Articular chondrocyte of knee joint (primary cell): ENCODE results near the gene OR4Q3. TPM values are rescaled to one million over a fixed set of nuclear protein-coding genes. Genes with fewer than 3 reads are reported as not detected.

ENCODE experiments used
- small RNA-seq: library from RNA; depleted of rRNA; stranded (forward); fragments of <200 nt; gene quantifications from one replicate; pipeline ENCODE3, GENCODE V24; 2012
- total RNA-seq: library from RNA; depleted of rRNA; stranded (reverse); fragments of >200 nt; gene quantifications from 2 replicates; pipeline ENCODE4 v1.2.3, GENCODE V29; 2012

OR4Q3 gene
- not detected in 2 replicates for total RNA-seq

DNA sequence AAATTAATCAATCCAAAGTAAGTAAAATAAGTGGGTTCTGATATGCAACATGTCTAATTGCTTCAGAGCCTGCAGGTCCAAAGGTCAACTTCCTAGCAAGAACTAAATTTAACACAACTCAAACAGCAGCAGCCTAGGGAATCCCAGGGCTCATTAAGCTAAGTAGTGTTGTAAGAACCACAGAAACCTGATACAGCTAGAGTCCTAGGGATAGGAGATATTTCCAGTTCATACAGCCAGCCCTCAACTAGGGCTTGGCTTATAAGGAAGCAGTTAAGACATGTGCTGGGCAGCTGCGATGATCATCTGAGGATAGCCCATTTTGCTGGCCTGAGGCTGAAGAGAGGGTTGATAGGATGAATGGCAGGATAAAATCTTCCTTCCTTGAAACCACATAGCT lies at the start of gene OR4Q3:
OR4Q3 (plus strand) TSS at position 316 of the 400 bp plus-strand sequence.

DNA sequence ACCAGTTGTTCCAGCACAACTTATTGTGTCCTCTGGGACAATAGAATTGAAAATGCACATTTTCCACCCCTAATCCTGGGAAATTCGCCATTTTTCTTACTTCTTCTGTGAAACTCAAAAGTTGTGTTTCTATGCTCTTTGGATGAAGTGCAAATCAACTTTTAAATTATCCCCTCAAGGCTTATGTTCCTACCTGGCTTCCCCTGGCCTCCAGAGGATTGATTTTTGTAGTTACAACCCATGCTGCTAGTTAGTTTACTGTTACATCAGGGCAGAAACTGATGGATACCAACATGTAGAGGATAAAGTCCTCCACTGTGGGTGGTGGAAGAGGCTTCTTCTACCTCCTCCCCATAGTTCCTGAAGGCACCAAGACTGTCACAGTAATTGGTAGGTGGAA lies 29.8 kb downstream of the OR4Q3 start, which contains the start of gene OR4M1:
OR4M1 (plus strand) TSS at position 301 of the 400 bp plus-strand sequence. CDS start 6,819 bp downstream, outside the sequence.

Small RNAs within 50 kb of the gene (small RNA-seq; reads per million reads assigned to genes)
- not detected for gene AL512310.1

Other genes with a start within 250 kb of the OR4Q3 start
- not detected in 2 replicates for gene OR11H2, start 29.7 kb upstream of the OR4Q3 start, total RNA-seq
- gene OR4M1, start 29.9 kb downstream of the OR4Q3 start, total RNA-seq, result not detected in 2 replicates
- not detected in 2 replicates for gene OR4N2, start 60.2 kb downstream of the OR4Q3 start, total RNA-seq
- gene OR4K2, start 131.6 kb downstream of the OR4Q3 start, total RNA-seq, result not detected in 2 replicates
- gene OR4K5, start 177.0 kb downstream of the OR4Q3 start, total RNA-seq, result not detected in 2 replicates
- gene OR4K1, start 187.3 kb downstream of the OR4Q3 start, total RNA-seq, result not detected in 2 replicates
- gene OR4K15, start 232.0 kb downstream of the OR4Q3 start, total RNA-seq, result not detected in 2 replicates